ENCODE results near the gene SORD. TPM values are rescaled to one million over a fixed set of nuclear protein-coding genes. Genes with fewer than 3 reads are reported as not detected.
"Not testable (repeated sequence)": the region's sequence is repeated elsewhere in the genome, so short reads cannot be mapped to it uniquely, and the experiment has no call there.

Gene SORD
- total RNA-seq, 1 donor from 2014 or later, result 23.2 TPM

DNA sequence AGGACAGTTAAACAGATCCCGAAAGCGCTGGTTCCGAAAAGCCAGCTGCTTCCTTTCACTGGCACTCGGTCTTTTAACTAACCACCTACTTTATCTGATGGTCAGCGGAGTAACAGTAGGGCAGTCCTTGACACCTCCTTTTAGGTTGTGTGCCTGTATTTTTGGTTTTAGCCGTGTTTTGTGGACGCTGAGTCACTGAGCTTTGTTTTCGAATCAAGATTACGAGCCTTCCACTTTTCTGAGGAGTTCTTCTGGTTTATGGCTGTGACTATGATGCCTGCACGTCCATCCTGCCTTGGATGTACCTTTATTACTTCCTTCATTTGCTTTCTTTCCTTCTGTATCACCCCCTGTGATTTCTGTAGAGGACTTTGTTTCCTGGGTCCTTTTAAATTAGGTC is 59.4 kb downstream of the SORD start:
- DNase-seq (ENCODE audit: low read depth); FAIRE-seq; H3K27me3 ChIP-seq (ENCODE audit: control insufficient read depth, insufficient read depth, low read length); H3K4me3 ChIP-seq (ENCODE audit: low read depth, low read length); H3K36me3 ChIP-seq (ENCODE audit: control insufficient read depth, insufficient read depth, low read length): not testable (repeated sequence)

DNA sequence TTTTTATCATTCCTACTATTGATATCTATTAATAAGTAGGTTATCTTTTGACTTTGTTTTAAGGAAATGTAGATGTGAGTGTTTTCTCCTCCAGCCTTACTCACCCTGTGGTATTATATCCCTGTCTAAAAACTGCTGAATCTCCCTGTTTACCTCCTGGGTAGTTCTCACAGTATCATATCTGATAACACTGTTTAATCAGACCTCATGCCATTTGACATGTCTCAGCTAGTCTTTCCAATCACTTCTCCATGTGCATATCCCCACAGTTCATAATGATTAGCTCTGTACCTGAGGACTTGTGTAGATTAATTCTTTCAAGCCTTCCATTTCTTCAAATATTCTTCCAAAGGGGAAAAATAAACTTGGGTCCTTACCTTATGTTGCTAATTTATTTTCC is 60.2 kb downstream of the SORD start:
- TF ChIP-seq, protein P1, sequence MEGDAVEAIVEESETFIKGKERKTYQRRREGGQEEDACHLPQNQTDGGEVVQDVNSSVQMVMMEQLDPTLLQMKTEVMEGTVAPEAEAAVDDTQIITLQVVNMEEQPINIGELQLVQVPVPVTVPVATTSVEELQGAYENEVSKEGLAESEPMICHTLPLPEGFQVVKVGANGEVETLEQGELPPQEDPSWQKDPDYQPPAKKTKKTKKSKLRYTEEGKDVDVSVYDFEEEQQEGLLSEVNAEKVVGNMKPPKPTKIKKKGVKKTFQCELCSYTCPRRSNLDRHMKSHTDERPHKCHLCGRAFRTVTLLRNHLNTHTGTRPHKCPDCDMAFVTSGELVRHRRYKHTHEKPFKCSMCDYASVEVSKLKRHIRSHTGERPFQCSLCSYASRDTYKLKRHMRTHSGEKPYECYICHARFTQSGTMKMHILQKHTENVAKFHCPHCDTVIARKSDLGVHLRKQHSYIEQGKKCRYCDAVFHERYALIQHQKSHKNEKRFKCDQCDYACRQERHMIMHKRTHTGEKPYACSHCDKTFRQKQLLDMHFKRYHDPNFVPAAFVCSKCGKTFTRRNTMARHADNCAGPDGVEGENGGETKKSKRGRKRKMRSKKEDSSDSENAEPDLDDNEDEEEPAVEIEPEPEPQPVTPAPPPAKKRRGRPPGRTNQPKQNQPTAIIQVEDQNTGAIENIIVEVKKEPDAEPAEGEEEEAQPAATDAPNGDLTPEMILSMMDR (IDR thresholded peaks at IDR 0.05; ENCODE audit: insufficient read depth, low read length, severe bottlenecking), result no peak
- Histone ChIP-seq H3K4me3 (ENCODE audit: low read depth, low read length) (no peak overlapping the region), H3K27me3 (ENCODE audit: control insufficient read depth, insufficient read depth, low read length) (no peaks in the 10 kb centered on the region), H3K36me3 (ENCODE audit: control insufficient read depth, insufficient read depth, low read length) (no peaks in the 10 kb centered on the region)
- FAIRE-seq, result no peak
- peak; percentile 89 for DNase-seq (ENCODE audit: low read depth)

DNA sequence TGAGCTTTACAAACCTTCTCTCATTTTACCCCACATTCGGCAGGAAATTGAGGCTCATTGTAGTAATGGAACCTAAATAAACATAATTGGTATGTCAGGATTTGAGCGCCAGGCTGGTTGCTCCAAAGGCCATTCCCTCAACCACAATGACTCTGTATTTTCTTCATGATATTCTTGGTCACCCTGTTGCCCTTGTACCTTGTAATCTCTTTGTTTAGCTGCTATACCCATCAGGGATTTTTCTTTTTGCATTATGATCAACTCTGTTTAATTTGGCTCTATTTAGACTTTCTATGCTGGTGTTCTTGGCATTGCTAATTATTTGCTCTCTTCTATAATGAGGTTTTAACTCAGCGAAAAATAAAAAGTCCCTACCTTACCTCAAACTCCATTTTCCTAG is 61.2 kb downstream of the SORD start:
- no peaks in the 10 kb centered on the region for H3K36me3 ChIP-seq (ENCODE audit: control insufficient read depth, insufficient read depth, low read length)
- FAIRE-seq (no peak), DNase-seq (ENCODE audit: low read depth) (no peak)
- H3K27me3 ChIP-seq (ENCODE audit: control insufficient read depth, insufficient read depth, low read length), result no peaks in the 10 kb centered on the region
- H3K4me3 ChIP-seq (ENCODE audit: low read depth, low read length), result no peak overlapping the region
- TF ChIP-seq, protein P1 (IDR thresholded peaks at IDR 0.05; ENCODE audit: insufficient read depth, low read length, severe bottlenecking), result no peak

DNA sequence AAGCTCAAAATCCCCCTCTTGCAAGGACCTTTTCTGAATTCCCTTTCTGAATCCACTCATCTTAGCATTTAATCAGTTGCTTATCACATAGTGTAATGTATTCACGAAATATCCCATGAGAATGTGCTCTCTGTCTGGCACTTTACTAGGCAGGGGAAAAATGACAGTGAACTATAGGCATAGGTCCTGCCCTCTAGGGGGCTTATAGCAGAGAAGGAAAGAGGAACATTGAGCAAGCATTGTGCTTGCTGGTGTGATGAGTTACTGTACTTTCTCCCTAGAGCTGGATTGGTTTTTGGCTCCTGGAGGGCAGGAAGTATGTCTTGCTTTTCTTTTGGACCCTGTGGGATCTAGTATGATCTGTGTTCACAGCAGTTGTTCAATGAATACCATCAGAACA is 64.5 kb downstream of the SORD start:
- FAIRE-seq, result no peak
- no peaks in the 10 kb centered on the region for H3K36me3 ChIP-seq (ENCODE audit: control insufficient read depth, insufficient read depth, low read length)
- H3K4me3 ChIP-seq (ENCODE audit: low read depth, low read length), result no peak overlapping the region
- DNase-seq (ENCODE audit: low read depth), result no peak
- H3K27me3 ChIP-seq (ENCODE audit: control insufficient read depth, insufficient read depth, low read length), result no peaks in the 10 kb centered on the region
- TF ChIP-seq, protein P1 (IDR thresholded peaks at IDR 0.05; ENCODE audit: insufficient read depth, low read length, severe bottlenecking), result no peak

DNA sequence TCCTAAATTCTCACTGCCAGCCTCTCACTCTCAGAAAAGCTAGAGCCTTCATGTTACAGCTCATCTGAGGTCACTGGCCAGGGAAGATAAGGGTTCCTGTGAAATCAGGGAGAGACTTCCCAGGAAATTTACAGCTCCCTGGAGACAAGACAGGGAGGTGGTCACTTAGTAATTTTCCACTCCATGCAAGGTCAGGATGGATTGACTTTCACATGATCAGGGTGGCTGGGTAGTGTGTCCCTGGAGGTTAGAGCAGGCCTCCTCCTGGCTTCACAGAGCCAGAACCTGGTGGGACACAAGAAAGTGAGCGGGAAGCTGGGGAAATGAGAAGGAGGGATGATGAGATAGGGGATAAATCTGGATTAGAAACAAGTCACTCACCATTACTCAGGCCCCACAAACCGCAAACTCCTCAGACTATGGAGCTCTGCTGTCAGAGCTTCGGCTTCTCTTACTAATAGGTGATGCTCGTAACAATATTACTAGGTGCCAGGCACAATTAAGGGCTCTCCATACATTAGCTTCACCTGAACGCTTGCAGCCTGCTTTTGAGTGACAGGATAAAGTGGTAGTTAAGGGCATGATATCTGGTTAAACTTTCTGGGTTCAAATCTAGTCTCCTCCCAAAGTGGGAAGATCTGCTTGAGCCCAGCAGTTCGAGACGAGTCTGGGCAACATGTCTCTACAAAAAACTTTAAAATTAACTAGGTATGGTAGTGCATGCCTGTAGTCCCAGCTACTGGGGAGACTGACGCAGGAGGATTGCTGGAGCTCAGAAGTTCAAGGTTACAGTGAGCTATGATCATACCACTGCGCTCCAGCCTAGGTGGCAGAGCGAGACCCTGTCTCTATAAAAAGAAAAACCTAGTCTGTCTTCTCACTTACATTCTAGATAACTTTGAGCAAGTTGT is 66.1 kb downstream of the SORD start:
- Histone ChIP-seq H3K4me3 (ENCODE audit: low read depth, low read length) (no peak overlapping the region), H3K36me3 (ENCODE audit: control insufficient read depth, insufficient read depth, low read length) (no peaks in the 10 kb centered on the region), H3K27me3 (ENCODE audit: control insufficient read depth, insufficient read depth, low read length) (no peaks in the 10 kb centered on the region)
- FAIRE-seq, result no peak
- no peak for DNase-seq (ENCODE audit: low read depth)
- TF ChIP-seq, protein P1 (IDR thresholded peaks at IDR 0.05; ENCODE audit: insufficient read depth, low read length, severe bottlenecking), result no peak

DNA sequence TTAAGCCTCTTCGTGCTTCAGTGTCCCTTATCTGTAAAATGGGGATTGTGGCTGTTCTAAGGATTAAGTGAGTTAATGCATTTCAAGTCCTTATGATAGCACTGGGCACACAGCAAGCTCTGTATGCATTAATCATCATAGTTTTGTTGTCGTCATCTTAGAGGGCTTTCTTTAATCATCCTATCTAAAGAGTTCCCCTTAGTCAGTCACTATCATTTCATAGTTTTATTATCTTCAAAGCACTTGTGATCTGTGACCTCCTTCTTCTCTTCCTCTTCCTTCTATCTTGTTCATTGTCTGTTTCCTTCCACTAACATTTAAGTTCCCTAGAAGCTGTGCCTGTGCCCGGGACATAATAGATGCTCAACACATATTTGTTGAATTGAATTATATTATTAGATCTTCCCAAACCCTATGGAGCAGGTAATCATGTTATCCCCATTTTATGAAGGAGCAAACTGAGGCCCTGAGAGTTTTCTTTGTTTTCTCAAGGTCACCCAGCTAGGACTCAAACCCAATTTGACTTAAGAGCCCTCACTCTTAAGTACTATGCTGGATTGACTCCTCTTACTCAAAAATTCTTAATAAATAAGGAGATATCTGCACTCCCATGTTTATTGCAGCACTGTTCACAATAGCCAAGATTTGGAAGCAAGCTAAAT is 66.8 kb downstream of the SORD start:
- FAIRE-seq (no peak), DNase-seq (ENCODE audit: low read depth) (no peak)
- H3K4me3 ChIP-seq (ENCODE audit: low read depth, low read length), result no peak overlapping the region
- no peaks in the 10 kb centered on the region for H3K36me3 ChIP-seq (ENCODE audit: control insufficient read depth, insufficient read depth, low read length)
- TF ChIP-seq, protein P1 (IDR thresholded peaks at IDR 0.05; ENCODE audit: insufficient read depth, low read length, severe bottlenecking), result no peak
- H3K27me3 ChIP-seq (ENCODE audit: control insufficient read depth, insufficient read depth, low read length), result no peaks in the 10 kb centered on the region

Measured in bronchial epithelial cell (primary cell).